KMS-11 (cell line): ENCODE data around the gene CDH20.

Experiments used
- H2AFZ ChIP-seq: fragments of 200-600 bp; sonication (generic); 2 replicates; pipeline ENCODE4 v1.6.1; 2016; ENCODE audit warnings: antibody characterized with exemption, mixed run types, low read depth
- H3K27ac ChIP-seq: fragments of 200-600 bp; sonication (generic); 2 replicates; pipeline ENCODE4 v1.6.1; 2016; ENCODE audit warnings: mild to moderate bottlenecking, mixed run types
- H3K27me3 ChIP-seq: fragments of 200-600 bp; sonication (generic); 2 replicates; pipeline ENCODE4 v1.6.1; 2017; ENCODE audit warnings: mild to moderate bottlenecking, low read depth, mixed run types, moderate library complexity; ENCODE audit not compliant: insufficient read depth
- H3K36me3 ChIP-seq: fragments of 200-600 bp; sonication (generic); 2 replicates; pipeline ENCODE4 v1.6.1; 2017; ENCODE audit warnings: mild to moderate bottlenecking, mixed run types; ENCODE audit not compliant: insufficient read depth
- H3K4me1 ChIP-seq: fragments of 200-600 bp; sonication (generic); 2 replicates; pipeline ENCODE4 v1.6.1; 2016; ENCODE audit warnings: mild to moderate bottlenecking, low read depth, mixed run types; ENCODE audit not compliant: poor library complexity, severe bottlenecking
- H3K4me2 ChIP-seq: fragments of 200-600 bp; sonication (generic); 2 replicates; pipeline ENCODE4 v1.7.0; 2016; ENCODE audit warnings: mild to moderate bottlenecking, mixed run types
- H3K4me3 ChIP-seq: fragments of 200-600 bp; sonication (generic); IDR thresholded peaks from 2 replicates; pipeline ENCODE4 v1.6.1; 2017; ENCODE audit warnings: low read depth, low read length, mixed read lengths; ENCODE audit not compliant: insufficient read depth
- H3K79me2 ChIP-seq: fragments of 200-600 bp; sonication (generic); 2 replicates; pipeline ENCODE4 v1.6.1; 2016; ENCODE audit warnings: low read depth, mixed run types; ENCODE audit not compliant: insufficient read depth
- H3K9ac ChIP-seq: fragments of 200-600 bp; sonication (generic); 2 replicates; pipeline ENCODE4 v1.6.1; 2016; ENCODE audit warnings: mild to moderate bottlenecking, mixed run types
- H4K20me1 ChIP-seq: fragments of 200-600 bp; sonication (generic); 2 replicates; pipeline ENCODE4 v1.6.1; 2016; ENCODE audit warnings: mild to moderate bottlenecking, mixed run types; ENCODE audit not compliant: insufficient read depth
- TF ChIP-seq, protein P1 (sequence below): fragments of 200-600 bp; sonication (generic); conservative IDR thresholded peaks from 2 replicates; pipeline ENCODE4 v1.6.1; 2017; ENCODE audit warnings: low read depth, mild to moderate bottlenecking, antibody characterized with exemption, low read length, moderate library complexity, mixed read lengths

Gene CDH20

DNA sequence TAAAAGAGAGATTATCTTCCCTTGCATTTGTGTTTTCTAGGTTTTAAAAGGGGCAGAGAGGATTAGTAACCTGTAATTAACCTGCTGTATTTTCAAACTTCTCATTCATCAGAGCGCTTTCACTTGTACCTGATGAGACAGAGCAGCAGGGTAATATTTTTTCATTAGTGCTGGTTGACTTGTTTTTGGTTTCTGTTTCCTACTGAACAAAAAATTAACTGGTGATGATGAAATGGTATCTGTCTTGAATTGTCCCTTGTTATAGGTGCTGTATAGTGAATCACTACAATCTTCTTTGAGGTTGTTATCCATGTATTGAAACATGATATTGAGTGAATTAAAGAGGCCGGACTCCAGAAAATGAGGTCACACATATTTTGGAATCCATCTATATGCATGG lies 37.9 kb downstream of the CDH20 start:
- Histone ChIP-seq H2AFZ (no peak overlapping the region), H3K27ac (no peak overlapping the region), H3K4me1 (no peaks in the 10 kb centered on the region), H3K36me3 (no peaks in the 10 kb centered on the region), H3K9ac (no peak overlapping the region), H3K27me3 (no peaks in the 10 kb centered on the region), H3K79me2 (no peaks in the 10 kb centered on the region), H3K4me2 (no peak overlapping the region), H3K4me3 (no peak overlapping the region), H4K20me1 (no peaks in the 10 kb centered on the region)
- TF ChIP-seq, protein P1, sequence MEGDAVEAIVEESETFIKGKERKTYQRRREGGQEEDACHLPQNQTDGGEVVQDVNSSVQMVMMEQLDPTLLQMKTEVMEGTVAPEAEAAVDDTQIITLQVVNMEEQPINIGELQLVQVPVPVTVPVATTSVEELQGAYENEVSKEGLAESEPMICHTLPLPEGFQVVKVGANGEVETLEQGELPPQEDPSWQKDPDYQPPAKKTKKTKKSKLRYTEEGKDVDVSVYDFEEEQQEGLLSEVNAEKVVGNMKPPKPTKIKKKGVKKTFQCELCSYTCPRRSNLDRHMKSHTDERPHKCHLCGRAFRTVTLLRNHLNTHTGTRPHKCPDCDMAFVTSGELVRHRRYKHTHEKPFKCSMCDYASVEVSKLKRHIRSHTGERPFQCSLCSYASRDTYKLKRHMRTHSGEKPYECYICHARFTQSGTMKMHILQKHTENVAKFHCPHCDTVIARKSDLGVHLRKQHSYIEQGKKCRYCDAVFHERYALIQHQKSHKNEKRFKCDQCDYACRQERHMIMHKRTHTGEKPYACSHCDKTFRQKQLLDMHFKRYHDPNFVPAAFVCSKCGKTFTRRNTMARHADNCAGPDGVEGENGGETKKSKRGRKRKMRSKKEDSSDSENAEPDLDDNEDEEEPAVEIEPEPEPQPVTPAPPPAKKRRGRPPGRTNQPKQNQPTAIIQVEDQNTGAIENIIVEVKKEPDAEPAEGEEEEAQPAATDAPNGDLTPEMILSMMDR = no peak

DNA sequence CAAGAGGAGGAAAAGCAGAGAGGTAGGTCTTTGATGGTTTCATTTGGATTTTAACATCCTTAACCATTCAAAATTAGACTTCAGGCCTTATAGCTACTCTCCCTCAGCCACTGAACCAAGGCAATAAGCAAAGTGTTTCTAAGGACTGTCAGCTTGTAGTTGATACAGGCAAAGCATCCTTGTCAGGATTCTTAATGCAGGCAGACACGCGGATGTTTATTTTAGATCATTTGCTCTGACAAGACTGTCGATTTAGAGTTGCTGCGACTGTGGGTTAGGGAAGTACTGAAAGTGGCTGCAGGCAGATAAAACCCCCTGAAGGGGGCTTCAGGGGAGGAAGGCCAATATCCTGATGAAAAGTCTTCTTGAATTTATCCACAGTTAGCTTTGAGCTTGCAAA lies 46.6 kb downstream of the CDH20 start:
- no peaks in the 10 kb centered on the region for H3K36me3 ChIP-seq
- TF ChIP-seq, protein P1 = no peak

DNA sequence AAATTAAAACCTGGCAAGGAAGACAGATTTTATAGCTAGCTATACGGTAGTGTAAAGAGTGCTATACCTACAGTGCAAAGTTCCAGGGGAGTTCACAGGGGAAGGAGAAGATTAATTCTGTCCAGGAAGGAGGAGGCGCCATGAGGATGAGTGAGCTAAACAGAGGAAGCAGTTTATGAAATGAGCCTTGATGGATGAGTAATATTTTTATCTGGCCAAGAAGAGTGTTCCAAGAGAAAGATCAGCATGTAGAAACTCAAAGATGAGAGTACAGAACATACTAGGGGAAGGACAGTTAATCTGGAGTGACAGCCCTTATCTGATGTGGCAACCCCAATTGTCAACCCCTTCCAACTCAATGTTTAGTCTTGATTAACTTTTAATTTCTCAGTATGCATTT lies 54.8 kb downstream of the CDH20 start:
- no peaks in the 10 kb centered on the region for H3K36me3 ChIP-seq
- H2AFZ ChIP-seq = no peak overlapping the region
- no peak overlapping the region for H3K27ac ChIP-seq
- no peak overlapping the region for H3K4me3 ChIP-seq
- no peaks in the 10 kb centered on the region for H3K79me2 ChIP-seq
- H3K4me1 ChIP-seq = no peaks in the 10 kb centered on the region
- H3K4me2 ChIP-seq = no peak overlapping the region
- TF ChIP-seq, protein P1 = no peak
- H3K9ac ChIP-seq = no peak overlapping the region
- H3K27me3 ChIP-seq = no peaks in the 10 kb centered on the region
- no peaks in the 10 kb centered on the region for H4K20me1 ChIP-seq

More for the DNA sequence above, 46.6 kb downstream of the CDH20 start:
- Histone ChIP-seq H3K27ac (no peak overlapping the region), H3K4me1 (no peaks in the 10 kb centered on the region), H4K20me1 (no peaks in the 10 kb centered on the region), H3K27me3 (no peaks in the 10 kb centered on the region), H2AFZ (no peak overlapping the region), H3K9ac (no peak overlapping the region), H3K4me2 (no peak overlapping the region), H3K4me3 (no peak overlapping the region), H3K79me2 (no peaks in the 10 kb centered on the region)

DNA sequence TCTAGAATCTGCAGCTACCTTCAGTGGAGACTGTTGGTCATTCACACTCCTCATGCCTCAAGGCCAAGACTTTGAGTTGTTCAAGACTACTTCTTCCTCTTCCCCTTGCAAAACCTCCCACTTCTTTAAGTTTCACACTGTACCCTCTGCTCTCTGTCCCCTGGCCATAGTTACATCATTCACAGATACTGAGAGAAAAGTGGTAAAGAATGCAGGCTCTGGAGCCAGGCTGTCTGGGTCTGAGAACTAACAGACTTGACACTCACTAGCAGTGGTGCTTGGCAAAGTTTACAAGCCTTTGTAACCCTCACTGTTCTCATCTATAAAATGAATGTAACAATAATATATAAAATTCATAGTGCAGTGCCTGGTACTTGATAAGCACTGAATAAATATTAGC lies 61.8 kb downstream of the CDH20 start:
- Histone ChIP-seq H4K20me1 (no peaks in the 10 kb centered on the region), H3K4me3 (no peak overlapping the region), H3K36me3 (no peaks in the 10 kb centered on the region), H3K4me1 (no peaks in the 10 kb centered on the region), H3K9ac (no peak overlapping the region), H3K4me2 (no peak overlapping the region), H2AFZ (no peak overlapping the region), H3K27me3 (no peaks in the 10 kb centered on the region), H3K79me2 (no peaks in the 10 kb centered on the region), H3K27ac (no peak overlapping the region)
- TF ChIP-seq, protein P1 = no peak
